ENCODE results near the gene CEP72. TPM values are rescaled to one million over a fixed set of nuclear protein-coding genes. Genes with fewer than 3 reads are reported as not detected.
"Not testable (repeated sequence)": the region's sequence is repeated elsewhere in the genome, so short reads cannot be mapped to it uniquely, and the experiment has no call there.

The CEP72 gene
- total and polyA plus RNA-seq, 2 experiments from 2014 or later = 3.2 to 4.2 TPM

GRCh38 chr5:602466-603035 lies 9.6 kb upstream of the CEP72 start:
- no peaks in the 10 kb centered on the region for H3K36me3 ChIP-seq (replicated peaks; ENCODE audit: insufficient read depth, low read depth)
- WGBS (ENCODE audit: low lambda C conversion rate, missing lambda C conversion rate) = 89% methylated on average over 17 of the region's 17 CpGs
- no peak for TF ChIP-seq EZH2 (IDR thresholded peaks at IDR 0.05; ENCODE audit: borderline replicate concordance)
- TF ChIP-seq EZH2phosphoT487 (IDR thresholded peaks at IDR 0.05; ENCODE audit: low read depth, severe bottlenecking, unreplicated experiment) = no peak
- TF ChIP-seq CTCF (IDR thresholded peaks at IDR 0.05; ENCODE audit: poor library complexity) = no peak
- no peak overlapping the region for H2AFZ ChIP-seq
- H3K9me3 ChIP-seq (ENCODE audit: low read depth) = no peaks in the 10 kb centered on the region
- H3K4me3 ChIP-seq = no peak overlapping the region
- H3K27ac ChIP-seq = no peak overlapping the region
- H3K4me1 ChIP-seq (ENCODE audit: insufficient read depth) = no peaks in the 10 kb centered on the region
- H4K20me1 ChIP-seq (ENCODE audit: insufficient read depth, poor library complexity, severe bottlenecking) = no peaks in the 10 kb centered on the region
- H3K27me3 ChIP-seq = peaks cover 14% of the 10 kb centered on the region
- H3K9me2 ChIP-seq (replicated peaks; ENCODE audit: insufficient read depth) = no peaks in the 10 kb centered on the region
- no peaks in the 10 kb centered on the region for H3K79me2 ChIP-seq
- DNase-seq (ENCODE audit: low spot score) = no peak
- H3K4me2 ChIP-seq = no peak overlapping the region

GRCh38 chr5:603081-603998 lies 8.8 kb upstream of the CEP72 start:
- H3K27me3 ChIP-seq = peaks cover 6% of the 10 kb centered on the region

GRCh38 chr5:604391-604831 lies 7.7 kb upstream of the CEP72 start:
- H2AFZ ChIP-seq = no peak overlapping the region
- H4K20me1 ChIP-seq (ENCODE audit: insufficient read depth, poor library complexity, severe bottlenecking) = no peaks in the 10 kb centered on the region
- H3K4me3 ChIP-seq = no peak overlapping the region
- no peak overlapping the region for H3K4me2 ChIP-seq
- no peaks in the 10 kb centered on the region for H3K36me3 ChIP-seq (replicated peaks; ENCODE audit: insufficient read depth, low read depth)
- H3K9me3 ChIP-seq (ENCODE audit: low read depth) = no peaks in the 10 kb centered on the region
- DNase-seq (ENCODE audit: low spot score) = no peak
- TF ChIP-seq EZH2phosphoT487 (IDR thresholded peaks at IDR 0.05; ENCODE audit: low read depth, severe bottlenecking, unreplicated experiment) = no peak
- no peak for TF ChIP-seq EZH2 (IDR thresholded peaks at IDR 0.05; ENCODE audit: borderline replicate concordance)
- TF ChIP-seq CTCF (IDR thresholded peaks at IDR 0.05; ENCODE audit: poor library complexity) = no peak
- H3K79me2 ChIP-seq = no peaks in the 10 kb centered on the region
- no peaks in the 10 kb centered on the region for H3K27me3 ChIP-seq
- H3K4me1 ChIP-seq (ENCODE audit: insufficient read depth) = no peaks in the 10 kb centered on the region
- no peak overlapping the region for H3K27ac ChIP-seq
- no peaks in the 10 kb centered on the region for H3K9me2 ChIP-seq (replicated peaks; ENCODE audit: insufficient read depth)
- WGBS (ENCODE audit: low lambda C conversion rate, missing lambda C conversion rate) = 92% methylated on average over 10 of the region's 12 CpGs

More at GRCh38 chr5:603081-603998, 8.8 kb upstream of the CEP72 start:
- no peaks in the 10 kb centered on the region for H3K4me1 ChIP-seq (ENCODE audit: insufficient read depth)
- no peaks in the 10 kb centered on the region for H4K20me1 ChIP-seq (ENCODE audit: insufficient read depth, poor library complexity, severe bottlenecking)
- no peak overlapping the region for H3K4me3 ChIP-seq
- no peaks in the 10 kb centered on the region for H3K9me3 ChIP-seq (ENCODE audit: low read depth)
- WGBS (ENCODE audit: low lambda C conversion rate, missing lambda C conversion rate) = 90% methylated on average over 31 of the region's 32 CpGs
- no peaks in the 10 kb centered on the region for H3K79me2 ChIP-seq
- no peak overlapping the region for H3K4me2 ChIP-seq
- H3K9me2 ChIP-seq (replicated peaks; ENCODE audit: insufficient read depth) = no peaks in the 10 kb centered on the region
- no peak overlapping the region for H3K27ac ChIP-seq
- no peak overlapping the region for H2AFZ ChIP-seq
- no peaks in the 10 kb centered on the region for H3K36me3 ChIP-seq (replicated peaks; ENCODE audit: insufficient read depth, low read depth)
- DNase-seq (ENCODE audit: low spot score) = no peak
- TF ChIP-seq EZH2 (IDR thresholded peaks at IDR 0.05; ENCODE audit: borderline replicate concordance) = no peak
- TF ChIP-seq EZH2phosphoT487 (IDR thresholded peaks at IDR 0.05; ENCODE audit: low read depth, severe bottlenecking, unreplicated experiment) = no peak
- TF ChIP-seq CTCF (IDR thresholded peaks at IDR 0.05; ENCODE audit: poor library complexity) = no peak

- H3K36me3 ChIP-seq (replicated peaks; ENCODE audit: insufficient read depth, low read depth); H2AFZ ChIP-seq; H3K27me3 ChIP-seq; H3K9me2 ChIP-seq (replicated peaks; ENCODE audit: insufficient read depth); H3K4me2 ChIP-seq; H3K4me1 ChIP-seq (ENCODE audit: insufficient read depth); H3K79me2 ChIP-seq; H3K27ac ChIP-seq; H4K20me1 ChIP-seq (ENCODE audit: insufficient read depth, poor library complexity, severe bottlenecking); H3K9me3 ChIP-seq (ENCODE audit: low read depth); DNase-seq (ENCODE audit: low spot score); H3K4me3 ChIP-seq: not testable (repeated sequence)
- WGBS (ENCODE audit: low lambda C conversion rate, missing lambda C conversion rate) = 98% methylated on average over 2 of the region's 6 CpGs
Measured at GRCh38 chr5:605090-605489, 7.0 kb upstream of the CEP72 start.

All from hepatocyte (in vitro differentiated cells).